Panc1 (cell line): Measurements from ENCODE around the gene CDKN3.

Experiments used
- CTCF ChIP-seq: fragments of 450-650 bp; IDR thresholded peaks from 2 replicates; pipeline ENCODE4 v1.5.1; 2017; ENCODE audit warnings: mild to moderate bottlenecking
- POLR2AphosphoS5 ChIP-seq: IDR thresholded peaks from 2 replicates; pipeline ENCODE4 v1.6.1; 2012; ENCODE audit warnings: mild to moderate bottlenecking, low read depth, low read length, moderate library complexity
- REST ChIP-seq, 2 experiments: IDR thresholded peaks; 2 replicates each; pipeline ENCODE4 v1.6.1; 2011 to 2012; ENCODE audit warnings: low read depth in 2 of 2, control low read depth in 1 of 2, low read length in 1 of 2, mild to moderate bottlenecking in 1 of 2, moderate library complexity in 1 of 2; ENCODE audit not compliant: insufficient read depth in 1 of 2
- SIN3A ChIP-seq: IDR thresholded peaks from 2 replicates; pipeline ENCODE4 v1.6.1; 2012; ENCODE audit warnings: low read depth, mild to moderate bottlenecking, low read length, moderate library complexity, borderline replicate concordance; ENCODE audit not compliant: insufficient read depth
- TCF7L2 ChIP-seq: IDR thresholded peaks from 2 replicates; pipeline ENCODE4 v1.6.1; 2011; ENCODE audit warnings: mild to moderate bottlenecking, low read depth, low read length, inconsistent platforms

- TF ChIP-seq CTCF (no peak), POLR2AphosphoS5 (no peak), REST (IDR thresholded peaks at IDR 0.05; ENCODE audit: insufficient read depth in 1 of 2, low read depth in 2 of 2, low read length in 1 of 2) (no peak), TCF7L2 (no peak), SIN3A (no peak)
Measured at GRCh38 chr14:54347044-54347443, 49.8 kb upstream of the CDKN3 start.
